MM.1S (cell line): ENCODE data around the gene RADIL.

Source experiments
- DNase-seq: peaks from one replicate; pipeline ENCODE4 v3.0.0-alpha.2; 2015
- H2AFZ ChIP-seq: fragments of 300-600 bp; sonication (generic); 2 replicates; pipeline ENCODE4 v1.6.0; 2016; ENCODE audit warnings: antibody characterized with exemption, low read length
- H3F3A ChIP-seq: fragments of 300-600 bp; sonication (generic); 2 replicates; pipeline ENCODE4 v1.6.1; 2016; ENCODE audit warnings: mild to moderate bottlenecking, antibody characterized with exemption, low read length, moderate library complexity, mixed read lengths; ENCODE audit not compliant: insufficient read depth
- H3K27ac ChIP-seq: fragments of 300-600 bp; sonication (generic); 2 replicates; pipeline ENCODE4 v1.5.1; 2016; ENCODE audit warnings: mild to moderate bottlenecking, low read length
- H3K27me3 ChIP-seq: fragments of 300-600 bp; sonication (generic); replicated peaks from 2 replicates; pipeline ENCODE4 v1.6.0; 2016; ENCODE audit warnings: low read length; ENCODE audit not compliant: insufficient read depth
- H3K36me3 ChIP-seq: fragments of 300-600 bp; sonication (generic); replicated peaks from 2 replicates; pipeline ENCODE4 v1.6.1; 2016; ENCODE audit warnings: mild to moderate bottlenecking, low read length, mixed read lengths; ENCODE audit not compliant: insufficient read depth
- H3K4me1 ChIP-seq: fragments of 300-600 bp; sonication (generic); 2 replicates; pipeline ENCODE4 v1.6.1; 2016; ENCODE audit warnings: low read length, mixed read lengths
- H3K4me2 ChIP-seq: fragments of 300-600 bp; sonication (generic); 2 replicates; pipeline ENCODE4 v1.6.0; 2016; ENCODE audit warnings: low read depth, low read length
- H3K4me3 ChIP-seq: fragments of 300-600 bp; sonication (generic); 2 replicates; pipeline ENCODE4 v1.5.1; 2016; ENCODE audit warnings: low read length, mixed read lengths
- H3K79me2 ChIP-seq: fragments of 300-600 bp; sonication (generic); 2 replicates; pipeline ENCODE4 v1.6.1; 2016; ENCODE audit warnings: mixed run types, low read length, mixed read lengths
- H3K9ac ChIP-seq: fragments of 300-600 bp; sonication (generic); 2 replicates; pipeline ENCODE4 v1.6.1; 2016; ENCODE audit warnings: low read length, mixed read lengths
- H3K9me2 ChIP-seq: fragments of 300-600 bp; sonication (generic); replicated peaks from 2 replicates; pipeline ENCODE4 v1.6.1; 2016; ENCODE audit warnings: mild to moderate bottlenecking, low read length, mixed read lengths; ENCODE audit not compliant: insufficient read depth
- H3K9me3 ChIP-seq: fragments of 300-600 bp; sonication (generic); replicated peaks from 2 replicates; pipeline ENCODE4 v1.6.1; 2016; ENCODE audit warnings: mild to moderate bottlenecking, low read length, mixed read lengths; ENCODE audit not compliant: insufficient read depth
- H4K20me1 ChIP-seq: fragments of 300-600 bp; sonication (generic); 2 replicates; pipeline ENCODE4 v1.6.1; 2016; ENCODE audit warnings: mild to moderate bottlenecking, low read length, moderate library complexity, mixed read lengths; ENCODE audit not compliant: insufficient read depth
- EZH2 ChIP-seq: fragments of 300-600 bp; sonication (generic); optimal IDR thresholded peaks from 2 replicates; pipeline ENCODE3; 2017; ENCODE audit warnings: low read depth, mild to moderate bottlenecking, antibody characterized with exemption, low read length, mixed read lengths
- EZH2phosphoT487 ChIP-seq: fragments of 300-600 bp; sonication (generic); IDR thresholded peaks from 2 replicates; pipeline ENCODE4 v1.6.1; 2018; ENCODE audit warnings: antibody characterized with exemption, low read length
- TF ChIP-seq, protein P1 (sequence below): fragments of 300-600 bp; sonication (generic); IDR thresholded peaks from 2 replicates; pipeline ENCODE4 v1.5.1; 2016; ENCODE audit warnings: antibody characterized with exemption, low read length, mixed read lengths

Gene RADIL

DNA sequence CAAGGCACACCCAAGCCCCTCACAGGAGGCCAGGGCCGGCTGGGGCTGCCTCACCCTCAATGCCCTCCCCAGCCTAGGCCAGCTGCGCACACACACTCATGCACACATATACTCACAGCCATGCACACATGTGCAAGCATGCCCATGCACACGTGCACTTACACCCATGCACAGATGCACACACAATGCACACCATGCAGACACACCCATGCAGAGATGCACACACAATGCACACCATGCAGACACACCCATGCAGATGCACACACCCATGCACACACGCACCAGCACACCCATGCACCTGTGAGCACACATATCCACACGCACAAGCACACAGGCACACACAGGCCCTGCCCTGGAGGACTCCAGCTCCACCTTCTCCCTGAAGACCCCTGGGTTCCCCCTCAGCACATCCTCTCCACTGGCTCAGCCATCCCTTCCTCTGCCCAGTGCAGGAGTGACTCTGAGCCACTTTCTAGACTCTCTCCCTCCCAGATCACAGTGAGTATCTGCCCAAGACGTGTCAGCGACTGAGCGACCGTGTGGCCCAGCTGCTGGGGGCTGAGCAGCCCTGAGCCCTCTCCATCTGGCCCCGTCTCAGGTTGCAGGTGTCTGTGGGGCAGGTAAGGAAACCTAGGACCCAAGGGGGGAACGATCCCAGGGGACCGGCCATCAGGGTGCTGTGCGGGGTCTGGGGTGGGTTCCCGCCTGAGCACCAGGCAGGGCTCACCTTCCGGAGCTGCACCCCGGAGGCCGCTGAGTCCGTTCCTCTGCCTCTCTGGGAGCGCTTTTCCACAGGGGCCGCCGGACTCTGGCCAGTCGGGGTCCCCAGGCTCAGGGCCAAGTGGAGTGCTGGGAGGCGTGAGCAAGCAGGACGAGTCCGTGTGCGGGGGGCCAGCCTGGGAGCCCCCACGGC lies 82.3 kb downstream of the RADIL start:
- Histone ChIP-seq H3K9me3 (no peaks in the 10 kb centered on the region), H3K4me2 (no peak overlapping the region), H3K4me3 (no peak overlapping the region), H3K4me1 (no peaks in the 10 kb centered on the region), H3K9me2 (no peaks in the 10 kb centered on the region), H3K36me3 (no peaks in the 10 kb centered on the region), H3K27me3 (peaks cover 17% of the 10 kb centered on the region), H3F3A (no peaks in the 10 kb centered on the region), H3K9ac (no peak overlapping the region), H4K20me1 (no peaks in the 10 kb centered on the region), H3K79me2 (no peaks in the 10 kb centered on the region), H3K27ac (no peak overlapping the region), H2AFZ (no peak overlapping the region)
- TF ChIP-seq EZH2phosphoT487 = no peak
- no peak for TF ChIP-seq EZH2
- TF ChIP-seq, protein P1, sequence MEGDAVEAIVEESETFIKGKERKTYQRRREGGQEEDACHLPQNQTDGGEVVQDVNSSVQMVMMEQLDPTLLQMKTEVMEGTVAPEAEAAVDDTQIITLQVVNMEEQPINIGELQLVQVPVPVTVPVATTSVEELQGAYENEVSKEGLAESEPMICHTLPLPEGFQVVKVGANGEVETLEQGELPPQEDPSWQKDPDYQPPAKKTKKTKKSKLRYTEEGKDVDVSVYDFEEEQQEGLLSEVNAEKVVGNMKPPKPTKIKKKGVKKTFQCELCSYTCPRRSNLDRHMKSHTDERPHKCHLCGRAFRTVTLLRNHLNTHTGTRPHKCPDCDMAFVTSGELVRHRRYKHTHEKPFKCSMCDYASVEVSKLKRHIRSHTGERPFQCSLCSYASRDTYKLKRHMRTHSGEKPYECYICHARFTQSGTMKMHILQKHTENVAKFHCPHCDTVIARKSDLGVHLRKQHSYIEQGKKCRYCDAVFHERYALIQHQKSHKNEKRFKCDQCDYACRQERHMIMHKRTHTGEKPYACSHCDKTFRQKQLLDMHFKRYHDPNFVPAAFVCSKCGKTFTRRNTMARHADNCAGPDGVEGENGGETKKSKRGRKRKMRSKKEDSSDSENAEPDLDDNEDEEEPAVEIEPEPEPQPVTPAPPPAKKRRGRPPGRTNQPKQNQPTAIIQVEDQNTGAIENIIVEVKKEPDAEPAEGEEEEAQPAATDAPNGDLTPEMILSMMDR = no peak
- DNase-seq = no peak

DNA sequence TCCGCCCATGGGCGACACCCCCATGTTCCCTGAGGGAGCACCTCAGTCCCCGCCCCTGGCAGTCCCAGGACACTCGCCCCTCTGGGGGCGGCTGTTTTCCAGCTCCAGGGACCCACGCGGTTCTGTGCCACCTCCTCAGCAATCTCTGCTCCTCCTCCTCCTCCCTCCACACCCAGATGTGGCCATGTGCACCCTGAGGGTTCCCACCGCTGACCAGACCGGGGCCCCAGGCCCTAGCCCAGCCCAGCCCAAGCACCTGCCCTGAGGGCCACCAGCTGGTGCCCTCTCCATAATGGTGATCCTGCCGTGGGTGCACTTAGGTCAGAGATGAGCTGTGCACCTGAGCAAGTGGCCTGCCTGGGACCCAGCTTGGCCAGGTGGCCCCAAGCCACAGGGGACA lies 83.0 kb downstream of the RADIL start:
- no peak overlapping the region for H2AFZ ChIP-seq
- H3K9ac ChIP-seq = no peak overlapping the region
- no peak for DNase-seq
- no peaks in the 10 kb centered on the region for H3K79me2 ChIP-seq
- no peaks in the 10 kb centered on the region for H3K36me3 ChIP-seq
- H3K27me3 ChIP-seq = peaks cover 11% of the 10 kb centered on the region
- H3K9me3 ChIP-seq = no peaks in the 10 kb centered on the region
- no peaks in the 10 kb centered on the region for H4K20me1 ChIP-seq
- no peaks in the 10 kb centered on the region for H3K9me2 ChIP-seq
- H3K27ac ChIP-seq = no peak overlapping the region
- TF ChIP-seq EZH2 (no peak), EZH2phosphoT487 (no peak)
- TF ChIP-seq, protein P1 = no peak
- no peak overlapping the region for H3K4me2 ChIP-seq
- no peaks in the 10 kb centered on the region for H3F3A ChIP-seq
- no peaks in the 10 kb centered on the region for H3K4me1 ChIP-seq
- H3K4me3 ChIP-seq = no peak overlapping the region

DNA sequence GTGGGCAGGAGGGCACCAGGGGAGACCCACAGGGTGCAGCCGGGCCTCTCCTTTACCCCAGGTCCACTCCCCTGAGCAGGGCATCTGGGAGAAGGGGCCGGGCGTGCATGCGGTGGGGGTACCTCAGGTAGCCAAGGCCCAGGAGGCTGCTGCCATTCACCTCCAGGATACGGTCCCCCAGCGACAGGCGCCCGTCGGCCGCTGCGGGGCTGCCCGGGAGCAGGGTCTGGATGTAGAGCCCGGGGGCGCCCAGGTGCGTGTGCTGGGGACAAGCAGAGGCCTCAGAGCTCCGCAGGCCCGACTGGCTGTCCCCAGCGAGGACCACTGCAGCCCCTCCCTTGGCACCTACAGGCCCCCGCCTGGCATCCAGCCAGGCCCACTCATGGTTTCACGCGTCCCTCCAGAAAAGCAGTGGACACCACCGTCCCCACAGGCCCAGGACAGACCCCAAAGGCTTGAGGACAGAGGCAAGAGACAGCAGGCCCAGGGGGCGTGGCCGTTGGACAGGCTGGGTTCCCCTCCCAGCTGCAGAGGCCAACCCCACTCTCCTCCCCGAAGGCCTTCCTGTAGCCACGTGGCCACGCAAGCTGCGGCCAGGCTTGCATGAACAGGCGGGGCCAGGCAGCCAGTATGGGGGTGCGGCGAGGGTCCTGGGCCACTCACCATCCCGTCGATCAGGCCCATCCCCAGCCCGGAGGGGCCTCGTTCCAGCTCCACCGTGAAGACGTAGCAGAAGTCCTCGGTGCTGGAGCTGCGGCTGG lies 83.8 kb downstream of the RADIL start:
- H3K9ac ChIP-seq = no peak overlapping the region
- H3K4me1 ChIP-seq = no peaks in the 10 kb centered on the region
- no peak overlapping the region for H3K4me2 ChIP-seq
- no peaks in the 10 kb centered on the region for H3F3A ChIP-seq
- H3K9me2 ChIP-seq = no peaks in the 10 kb centered on the region
- no peak overlapping the region for H3K4me3 ChIP-seq
- no peaks in the 10 kb centered on the region for H4K20me1 ChIP-seq
- H3K27ac ChIP-seq = no peak overlapping the region
- DNase-seq = no peak
- H3K36me3 ChIP-seq = no peaks in the 10 kb centered on the region
- H2AFZ ChIP-seq = no peak overlapping the region
- no peaks in the 10 kb centered on the region for H3K79me2 ChIP-seq
- no peaks in the 10 kb centered on the region for H3K9me3 ChIP-seq
- TF ChIP-seq EZH2 = no peak
- no peak for TF ChIP-seq EZH2phosphoT487
- TF ChIP-seq, protein P1 = no peak
- H3K27me3 ChIP-seq = peaks cover 8% of the 10 kb centered on the region
